ENCODE measurements around the gene AP3S1.
"Not testable (repeated sequence)": the region's sequence is repeated elsewhere in the genome, so short reads cannot be mapped to it uniquely, and the experiment has no call there.

Gene AP3S1

DNA sequence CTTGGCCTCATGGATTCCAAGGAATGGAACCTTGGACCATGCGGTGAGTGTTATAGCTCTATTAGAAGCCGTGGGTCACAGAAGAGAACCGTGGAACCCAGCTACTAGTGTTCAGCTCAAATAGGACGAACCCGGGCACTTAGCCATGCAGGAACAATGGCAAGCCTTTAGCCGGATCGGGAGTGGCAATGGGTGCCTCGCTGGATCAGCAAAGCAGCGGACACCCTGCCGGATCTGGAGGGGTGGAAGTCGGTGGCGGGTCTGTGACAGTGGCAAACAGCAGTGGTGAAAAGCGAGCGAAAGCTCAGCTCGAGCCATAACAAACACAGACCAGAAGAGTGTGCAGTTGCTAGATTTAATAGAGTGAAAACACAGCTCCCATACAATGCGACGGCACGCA, 22.9 kb upstream of the AP3S1 start (continued):
- TF ChIP-seq, protein P1, sequence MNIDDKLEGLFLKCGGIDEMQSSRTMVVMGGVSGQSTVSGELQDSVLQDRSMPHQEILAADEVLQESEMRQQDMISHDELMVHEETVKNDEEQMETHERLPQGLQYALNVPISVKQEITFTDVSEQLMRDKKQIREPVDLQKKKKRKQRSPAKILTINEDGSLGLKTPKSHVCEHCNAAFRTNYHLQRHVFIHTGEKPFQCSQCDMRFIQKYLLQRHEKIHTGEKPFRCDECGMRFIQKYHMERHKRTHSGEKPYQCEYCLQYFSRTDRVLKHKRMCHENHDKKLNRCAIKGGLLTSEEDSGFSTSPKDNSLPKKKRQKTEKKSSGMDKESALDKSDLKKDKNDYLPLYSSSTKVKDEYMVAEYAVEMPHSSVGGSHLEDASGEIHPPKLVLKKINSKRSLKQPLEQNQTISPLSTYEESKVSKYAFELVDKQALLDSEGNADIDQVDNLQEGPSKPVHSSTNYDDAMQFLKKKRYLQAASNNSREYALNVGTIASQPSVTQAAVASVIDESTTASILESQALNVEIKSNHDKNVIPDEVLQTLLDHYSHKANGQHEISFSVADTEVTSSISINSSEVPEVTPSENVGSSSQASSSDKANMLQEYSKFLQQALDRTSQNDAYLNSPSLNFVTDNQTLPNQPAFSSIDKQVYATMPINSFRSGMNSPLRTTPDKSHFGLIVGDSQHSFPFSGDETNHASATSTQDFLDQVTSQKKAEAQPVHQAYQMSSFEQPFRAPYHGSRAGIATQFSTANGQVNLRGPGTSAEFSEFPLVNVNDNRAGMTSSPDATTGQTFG (tag by site-specific recombination; IDR thresholded peaks at IDR 0.05; ENCODE audit: borderline replicate concordance): no peak
- TF ChIP-seq ZNF610 (tag by site-specific recombination; IDR thresholded peaks at IDR 0.05; ENCODE audit: borderline replicate concordance) (no peak), YY2 (tag by site-specific recombination; IDR thresholded peaks at IDR 0.05) (no peak), KLF7 (tag by site-specific recombination; IDR thresholded peaks at IDR 0.05; ENCODE audit: borderline replicate concordance) (no peak), ZFP69B (tag by site-specific recombination; IDR thresholded peaks at IDR 0.05) (no peak), ZNF112 (tag by site-specific recombination; IDR thresholded peaks at IDR 0.05) (no peak)
- TF ChIP-seq, protein P2, sequence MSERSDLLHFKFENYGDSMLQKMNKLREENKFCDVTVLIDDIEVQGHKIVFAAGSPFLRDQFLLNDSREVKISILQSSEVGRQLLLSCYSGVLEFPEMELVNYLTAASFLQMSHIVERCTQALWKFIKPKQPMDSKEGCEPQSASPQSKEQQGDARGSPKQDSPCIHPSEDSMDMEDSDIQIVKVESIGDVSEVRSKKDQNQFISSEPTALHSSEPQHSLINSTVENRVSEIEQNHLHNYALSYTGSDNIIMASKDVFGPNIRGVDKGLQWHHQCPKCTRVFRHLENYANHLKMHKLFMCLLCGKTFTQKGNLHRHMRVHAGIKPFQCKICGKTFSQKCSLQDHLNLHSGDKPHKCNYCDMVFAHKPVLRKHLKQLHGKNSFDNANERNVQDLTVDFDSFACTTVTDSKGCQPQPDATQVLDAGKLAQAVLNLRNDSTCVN (tag by site-specific recombination; optimal IDR thresholded peaks at IDR 0.05): no peak

DNA sequence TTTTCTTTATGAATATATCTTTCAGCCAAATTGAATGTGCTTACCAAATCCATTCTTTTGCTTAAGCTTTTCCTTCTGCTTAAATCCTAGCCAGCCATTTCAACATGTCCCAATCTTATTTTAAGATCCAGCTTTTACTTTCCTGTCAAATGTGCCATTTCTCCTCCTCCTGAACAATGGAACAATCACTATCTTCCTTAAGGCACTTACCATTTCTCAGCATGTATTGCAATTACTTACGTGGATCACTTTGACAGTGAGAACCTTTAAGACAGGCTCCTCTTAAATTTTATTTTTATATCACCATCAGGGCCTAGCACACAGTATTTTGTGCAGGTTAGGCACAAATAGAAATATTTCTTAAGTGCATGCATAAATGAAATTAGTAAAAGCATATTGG, 20.9 kb upstream of the AP3S1 start:
- no peaks in the 10 kb centered on the region for H3K36me3 ChIP-seq (ENCODE audit: control insufficient read depth in 2 of 2, insufficient read depth in 1 of 2, low read length in 2 of 2)
- H3K4me1 ChIP-seq (ENCODE audit: control insufficient read depth, insufficient read depth, low read length): no peaks in the 10 kb centered on the region
- POLR2A ChIA-PET: no interaction called here
- CTCF ChIA-PET: interaction anchor here (0.9 to 2.6 kb wide), 2 partner anchors 10 to 186 kb away, joined by 3 to 6 read pairs; no protein-coding TSS in a partner anchor
- H3K9me3 ChIP-seq (ENCODE audit: control insufficient read depth, insufficient read depth, low read depth, low read length): no peaks in the 10 kb centered on the region
- no peak overlapping the region for H3K27ac ChIP-seq (ENCODE audit: extremely low read depth, low read depth, low read length)
- no peak for TF ChIP-seq SALL2 (tag by site-specific recombination; IDR thresholded peaks at IDR 0.05; ENCODE audit: borderline replicate concordance)
- no peak overlapping the region for H3K4me3 ChIP-seq (ENCODE audit: low read depth, low read length)

DNA sequence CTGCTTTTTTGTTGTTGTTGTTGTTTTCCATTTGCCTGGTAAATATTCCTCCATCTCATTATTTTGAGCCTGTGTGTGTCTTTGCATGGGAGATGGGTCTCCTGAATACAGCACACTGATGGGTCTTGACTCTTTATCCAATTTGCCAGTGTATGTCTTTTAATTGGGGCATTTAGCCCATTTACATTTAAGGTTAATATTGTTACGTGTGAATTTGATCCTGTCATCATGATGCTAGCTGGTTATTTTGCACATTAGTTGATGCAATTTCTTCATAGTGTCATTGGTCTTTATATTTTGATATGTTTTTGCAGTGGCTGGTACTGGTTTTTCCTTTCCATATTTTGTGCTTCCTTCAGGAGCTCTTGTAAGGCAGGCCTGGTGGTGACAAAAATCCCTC, 16.8 kb upstream of the AP3S1 start:
- POLR2A ChIA-PET; H3K4me3 ChIP-seq (ENCODE audit: low read depth, low read length); H3K27ac ChIP-seq (ENCODE audit: extremely low read depth, low read depth, low read length); CTCF ChIA-PET; H3K9me3 ChIP-seq (ENCODE audit: control insufficient read depth, insufficient read depth, low read depth, low read length); H3K4me1 ChIP-seq (ENCODE audit: control insufficient read depth, insufficient read depth, low read length): not testable (repeated sequence)
- peaks cover 15 to 20% of the 10 kb centered on the region in 2 experiments for H3K36me3 ChIP-seq (ENCODE audit: control insufficient read depth in 2 of 2, insufficient read depth in 1 of 2, low read length in 2 of 2)
- peak; percentile 64 for TF ChIP-seq ZNF529 (tag by site-specific recombination; IDR thresholded peaks at IDR 0.05; ENCODE audit: insufficient replicate concordance)
- peak; percentile 67 for TF ChIP-seq ZNF558 (tag by site-specific recombination; IDR thresholded peaks at IDR 0.05)

DNA sequence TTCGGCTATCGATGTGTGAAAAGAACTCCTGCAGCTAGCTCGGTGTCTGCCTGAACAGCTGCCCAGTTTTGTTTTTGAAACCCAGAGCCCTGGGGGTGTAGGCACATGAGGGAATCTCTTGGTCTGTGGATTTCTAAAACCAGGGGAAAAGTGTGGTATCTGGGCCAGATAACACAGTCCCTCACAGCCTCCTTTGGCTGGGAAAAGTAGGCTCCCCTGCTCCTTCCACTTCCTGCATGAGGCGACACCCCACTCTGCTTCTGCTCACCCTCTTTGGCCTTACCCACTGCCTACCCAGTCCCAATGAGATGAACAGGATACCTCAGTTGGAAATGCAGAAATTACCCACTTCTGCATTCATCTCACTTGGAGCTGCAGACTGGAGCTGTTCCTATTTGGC, 15.8 kb upstream of the AP3S1 start:
- no peak overlapping the region for H3K27ac ChIP-seq (ENCODE audit: extremely low read depth, low read depth, low read length)
- ChIA-PET POLR2A (no interaction called here), CTCF (interaction anchor here (0.7 to 1.0 kb wide), 2 partner anchors 16 to 190 kb away, joined by 3 to 4 read pairs; no protein-coding TSS in a partner anchor)
- H3K36me3 ChIP-seq (ENCODE audit: control insufficient read depth in 2 of 2, insufficient read depth in 1 of 2, low read length in 2 of 2): peaks cover 20 to 28% of the 10 kb centered on the region in 2 experiments
- H3K4me1 ChIP-seq (ENCODE audit: control insufficient read depth, insufficient read depth, low read length): no peaks in the 10 kb centered on the region
- no peak overlapping the region for H3K4me3 ChIP-seq (ENCODE audit: low read depth, low read length)
- no peaks in the 10 kb centered on the region for H3K9me3 ChIP-seq (ENCODE audit: control insufficient read depth, insufficient read depth, low read depth, low read length)
- TF ChIP-seq ZFP69B (tag by site-specific recombination; IDR thresholded peaks at IDR 0.05): no peak

DNA sequence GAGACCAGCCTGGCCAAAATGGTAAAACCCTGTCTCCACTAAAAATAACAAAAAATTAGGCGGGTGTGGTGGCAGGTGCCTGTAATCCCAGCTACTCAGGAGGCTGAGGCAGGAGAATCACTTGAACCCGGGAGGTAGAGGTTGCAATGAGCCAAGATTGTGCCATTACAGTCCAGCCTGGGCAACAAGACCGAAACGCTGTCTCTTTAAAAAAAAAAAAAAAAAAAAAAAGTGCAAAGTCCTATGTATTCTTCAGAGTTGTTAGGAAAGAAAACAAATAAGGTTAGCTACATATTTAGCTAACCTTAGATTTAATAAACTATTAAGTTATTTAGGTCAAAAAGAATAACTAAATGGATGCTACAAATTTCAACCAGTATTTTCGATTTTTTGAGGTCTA, 11.8 kb upstream of the AP3S1 start:
- Histone ChIP-seq H3K4me1 (ENCODE audit: control insufficient read depth, insufficient read depth, low read length) (no peaks in the 10 kb centered on the region), H3K27ac (ENCODE audit: extremely low read depth, low read depth, low read length) (no peak overlapping the region), H3K9me3 (ENCODE audit: control insufficient read depth, insufficient read depth, low read depth, low read length) (no peaks in the 10 kb centered on the region), H3K36me3 (ENCODE audit: control insufficient read depth in 2 of 2, insufficient read depth in 1 of 2, low read length in 2 of 2) (peaks cover 31 to 54% of the 10 kb centered on the region in 2 experiments), H3K4me3 (ENCODE audit: low read depth, low read length) (no peak overlapping the region)
- ChIA-PET POLR2A (no interaction called here), CTCF (interaction anchor here (0.5 to 1.0 kb wide), 3 partner anchors 11 to 196 kb away, joined by 3 to 4 read pairs (median 4); no protein-coding TSS in a partner anchor)
- TF ChIP-seq YY2 (tag by site-specific recombination; IDR thresholded peaks at IDR 0.05) (no peak), EGR2 (tag by site-specific recombination; IDR thresholded peaks at IDR 0.05; ENCODE audit: low read depth) (no peak), ZNF529 (tag by site-specific recombination; IDR thresholded peaks at IDR 0.05; ENCODE audit: insufficient replicate concordance) (no peak), ZNF623 (tag by site-specific recombination; IDR thresholded peaks at IDR 0.05) (no peak), ZNF302 (tag by site-specific recombination; IDR thresholded peaks at IDR 0.05; ENCODE audit: low read depth) (no peak), ZNF211 (tag by site-specific recombination; IDR thresholded peaks at IDR 0.05; ENCODE audit: low read depth) (no peak), SETDB1 (IDR thresholded peaks at IDR 0.05; ENCODE audit: insufficient read length, low read length) (no peak)
- TF ChIP-seq, protein P3, sequence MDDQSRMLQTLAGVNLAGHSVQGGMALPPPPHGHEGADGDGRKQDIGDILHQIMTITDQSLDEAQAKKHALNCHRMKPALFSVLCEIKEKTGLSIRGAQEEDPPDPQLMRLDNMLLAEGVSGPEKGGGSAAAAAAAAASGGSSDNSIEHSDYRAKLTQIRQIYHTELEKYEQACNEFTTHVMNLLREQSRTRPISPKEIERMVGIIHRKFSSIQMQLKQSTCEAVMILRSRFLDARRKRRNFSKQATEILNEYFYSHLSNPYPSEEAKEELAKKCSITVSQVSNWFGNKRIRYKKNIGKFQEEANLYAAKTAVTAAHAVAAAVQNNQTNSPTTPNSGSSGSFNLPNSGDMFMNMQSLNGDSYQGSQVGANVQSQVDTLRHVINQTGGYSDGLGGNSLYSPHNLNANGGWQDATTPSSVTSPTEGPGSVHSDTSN (CRISPR knock-in tag; IDR thresholded peaks at IDR 0.05): no peak
- TF ChIP-seq, protein P4, sequence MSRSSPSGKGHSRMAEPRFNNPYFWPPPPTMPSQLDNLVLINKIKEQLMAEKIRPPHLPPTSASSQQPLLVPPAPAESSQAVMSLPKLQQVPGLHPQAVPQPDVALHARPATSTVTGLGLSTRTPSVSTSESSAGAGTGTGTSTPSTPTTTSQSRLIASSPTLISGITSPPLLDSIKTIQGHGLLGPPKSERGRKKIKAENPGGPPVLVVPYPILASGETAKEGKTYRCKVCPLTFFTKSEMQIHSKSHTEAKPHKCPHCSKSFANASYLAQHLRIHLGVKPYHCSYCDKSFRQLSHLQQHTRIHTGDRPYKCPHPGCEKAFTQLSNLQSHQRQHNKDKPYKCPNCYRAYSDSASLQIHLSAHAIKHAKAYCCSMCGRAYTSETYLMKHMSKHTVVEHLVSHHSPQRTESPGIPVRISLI (tag by site-specific recombination; IDR thresholded peaks at IDR 0.05): no peak
- TF ChIP-seq, protein P5, sequence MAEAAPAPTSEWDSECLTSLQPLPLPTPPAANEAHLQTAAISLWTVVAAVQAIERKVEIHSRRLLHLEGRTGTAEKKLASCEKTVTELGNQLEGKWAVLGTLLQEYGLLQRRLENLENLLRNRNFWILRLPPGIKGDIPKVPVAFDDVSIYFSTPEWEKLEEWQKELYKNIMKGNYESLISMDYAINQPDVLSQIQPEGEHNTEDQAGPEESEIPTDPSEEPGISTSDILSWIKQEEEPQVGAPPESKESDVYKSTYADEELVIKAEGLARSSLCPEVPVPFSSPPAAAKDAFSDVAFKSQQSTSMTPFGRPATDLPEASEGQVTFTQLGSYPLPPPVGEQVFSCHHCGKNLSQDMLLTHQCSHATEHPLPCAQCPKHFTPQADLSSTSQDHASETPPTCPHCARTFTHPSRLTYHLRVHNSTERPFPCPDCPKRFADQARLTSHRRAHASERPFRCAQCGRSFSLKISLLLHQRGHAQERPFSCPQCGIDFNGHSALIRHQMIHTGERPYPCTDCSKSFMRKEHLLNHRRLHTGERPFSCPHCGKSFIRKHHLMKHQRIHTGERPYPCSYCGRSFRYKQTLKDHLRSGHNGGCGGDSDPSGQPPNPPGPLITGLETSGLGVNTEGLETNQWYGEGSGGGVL (tag by site-specific recombination; IDR thresholded peaks at IDR 0.05): no peak

Data from HEK293 (cell line).